Measurements from ENCODE around the gene ANKRD29. TPM values are rescaled to one million over a fixed set of nuclear protein-coding genes. Genes with fewer than 3 reads are reported as not detected.
"Not testable (repeated sequence)": the region's sequence is repeated elsewhere in the genome, so short reads cannot be mapped to it uniquely, and the experiment has no call there.

ANKRD29 gene
- total RNA-seq, 2 experiments from 2014 or later = not detected

GRCh38 chr18:23563377-23564043 is 99.2 kb downstream of the ANKRD29 start:
- Histone ChIP-seq H3K4me1 (ENCODE audit: insufficient read depth, low read length, poor library complexity, severe bottlenecking) (no peaks in the 10 kb centered on the region), H4K20me1 (ENCODE audit: insufficient read depth, low read length) (no peaks in the 10 kb centered on the region), H3K4me3 (ENCODE audit: low read depth, low read length, poor library complexity, severe bottlenecking) (no peak overlapping the region), H3K4me2 (ENCODE audit: low read length) (no peak overlapping the region), H3K79me2 (ENCODE audit: insufficient read depth, low read depth, low read length) (no peaks in the 10 kb centered on the region), H2AFZ (ENCODE audit: low read length) (no peak overlapping the region), H3K36me3 (ENCODE audit: insufficient read depth, low read length) (peaks cover 90% of the 10 kb centered on the region), H3K9me3 (ENCODE audit: low read length) (no peaks in the 10 kb centered on the region), H3K27ac (ENCODE audit: low read depth, low read length, poor library complexity, severe bottlenecking) (no peak overlapping the region), H3K9me2 (ENCODE audit: insufficient read depth, low read length) (no peaks in the 10 kb centered on the region)
- intact Hi-C loops (cut with micrococcal nuclease; ENCODE audit: unreplicated experiment) = no loop called here
- DNase-seq (ENCODE audit: low spot score) = no peak
- no TSS peak for BruUV-seq (replicated peaks)
- ChIA-PET CTCF (ENCODE audit: unreplicated experiment) (no interaction called here), POLR2A (interaction anchor here (0.6 kb wide), 1 partner anchor 363 kb away, joined by 4 read pairs; no protein-coding TSS in a partner anchor)
- TF ChIP-seq EZH2phosphoT487 (IDR thresholded peaks at IDR 0.05; ENCODE audit: borderline replicate concordance, low read depth, low read length) (no peak), CTCF (conservative IDR thresholded peaks at IDR 0.05; ENCODE audit: low read length) (no peak)

GRCh38 chr18:23560186-23560585 is 102.5 kb downstream of the ANKRD29 start:
- ChIA-PET CTCF (ENCODE audit: unreplicated experiment) (no interaction called here), POLR2A (interaction anchor here (0.6 to 1.2 kb wide), 3 partner anchors 10 to 417 kb away, joined by 3 read pairs; no protein-coding TSS in a partner anchor)
- intact Hi-C loops (cut with micrococcal nuclease; ENCODE audit: unreplicated experiment) = no loop called here
- TF ChIP-seq CTCF (conservative IDR thresholded peaks at IDR 0.05; ENCODE audit: low read length) (no peak), EZH2phosphoT487 (IDR thresholded peaks at IDR 0.05; ENCODE audit: borderline replicate concordance, low read depth, low read length) (no peak)
- H3K79me2 ChIP-seq (ENCODE audit: insufficient read depth, low read depth, low read length) = no peaks in the 10 kb centered on the region
- no peaks in the 10 kb centered on the region for H4K20me1 ChIP-seq (ENCODE audit: insufficient read depth, low read length)
- DNase-seq (ENCODE audit: low spot score) = no peak
- no peak overlapping the region for H3K4me3 ChIP-seq (ENCODE audit: low read depth, low read length, poor library complexity, severe bottlenecking)
- H2AFZ ChIP-seq (ENCODE audit: low read length) = no peak overlapping the region
- no TSS peak for BruUV-seq (replicated peaks)
- peaks cover 91% of the 10 kb centered on the region for H3K36me3 ChIP-seq (ENCODE audit: insufficient read depth, low read length)
- no peaks in the 10 kb centered on the region for H3K4me1 ChIP-seq (ENCODE audit: insufficient read depth, low read length, poor library complexity, severe bottlenecking)
- H3K9me2 ChIP-seq (ENCODE audit: insufficient read depth, low read length) = no peaks in the 10 kb centered on the region
- no peaks in the 10 kb centered on the region for H3K9me3 ChIP-seq (ENCODE audit: low read length)
- H3K4me2 ChIP-seq (ENCODE audit: low read length) = no peak overlapping the region
- no peak overlapping the region for H3K27ac ChIP-seq (ENCODE audit: low read depth, low read length, poor library complexity, severe bottlenecking)

GRCh38 chr18:23557511-23557910 is 105.2 kb downstream of the ANKRD29 start:
- H3K4me3 ChIP-seq (ENCODE audit: low read depth, low read length, poor library complexity, severe bottlenecking); H3K4me2 ChIP-seq (ENCODE audit: low read length); H3K79me2 ChIP-seq (ENCODE audit: insufficient read depth, low read depth, low read length); BruUV-seq (replicated peaks); H3K4me1 ChIP-seq (ENCODE audit: insufficient read depth, low read length, poor library complexity, severe bottlenecking); H3K9me2 ChIP-seq (ENCODE audit: insufficient read depth, low read length); intact Hi-C loops (cut with micrococcal nuclease; ENCODE audit: unreplicated experiment); H3K9me3 ChIP-seq (ENCODE audit: low read length); DNase-seq (ENCODE audit: low spot score); H4K20me1 ChIP-seq (ENCODE audit: insufficient read depth, low read length); CTCF ChIA-PET (ENCODE audit: unreplicated experiment); H2AFZ ChIP-seq (ENCODE audit: low read length); H3K27ac ChIP-seq (ENCODE audit: low read depth, low read length, poor library complexity, severe bottlenecking): not testable (repeated sequence)
- POLR2A ChIA-PET = interaction anchor here (0.7 to 0.8 kb wide), 3 partner anchors 22 to 379 kb away, joined by 3 read pairs; no protein-coding TSS in a partner anchor
- peaks cover 94% of the 10 kb centered on the region for H3K36me3 ChIP-seq (ENCODE audit: insufficient read depth, low read length)

Measured in OCI-LY7 (cell line).